Stimulated activated naive B cell treated with anti-CD40 and anti-IgM and Interleukin-4, amounts not matched to agents 10 μg/mL and 1 μg/mL and 100 μg/mL, for 72 hours (primary cell): ENCODE results near the gene PDZRN4.
"Not testable (repeated sequence)": the region's sequence is repeated elsewhere in the genome, so short reads cannot be mapped to it uniquely, and the experiment has no call there.

Experiments
- ATAC-seq, 2 donors: fragments of 150-1000 bp; cut with Tn5 transposase; replicated peaks; 2 replicates each; pipeline ENCODE4 v1.10.0; 2021; ENCODE audit warnings: moderate library complexity in 1 of 2
- DNase-seq: peaks from one replicate; pipeline ENCODE4 v3.0.0; 2021
- H3K27ac Mint-ChIP-seq: one replicate; pipeline ENCODE4 v1.8.0; 2022; ENCODE audit warnings: mild to moderate bottlenecking, mixed read lengths
- H3K27me3 Mint-ChIP-seq, 2 donors: one replicate each; pipeline ENCODE4 v1.8.0; 2022; ENCODE audit warnings: mixed read lengths in 2 of 2
- H3K36me3 Mint-ChIP-seq, 2 donors: one replicate each; pipeline ENCODE4 v1.8.0; 2022; ENCODE audit warnings: mixed read lengths in 2 of 2, mild to moderate bottlenecking in 1 of 2
- H3K4me1 Mint-ChIP-seq, 2 donors: one replicate each; pipeline ENCODE4 v1.8.0; 2022; ENCODE audit warnings: mixed read lengths in 2 of 2, mild to moderate bottlenecking in 1 of 2
- H3K4me3 Mint-ChIP-seq, 2 donors: one replicate each; pipeline ENCODE4 v1.8.0; 2022; ENCODE audit warnings: mild to moderate bottlenecking in 2 of 2, mixed read lengths in 2 of 2, moderate library complexity in 1 of 2
- H3K9me3 Mint-ChIP-seq, 2 donors: one replicate each; pipeline ENCODE4 v1.8.0; 2022; ENCODE audit warnings: mixed read lengths in 2 of 2, mild to moderate bottlenecking in 1 of 2

The PDZRN4 gene

GRCh38 chr12:41606468-41607445 is 418.6 kb downstream of the PDZRN4 start:
- Mint-ChIP-seq H3K4me1 (no peaks in the 10 kb centered on the region), H3K36me3 (no peaks in the 10 kb centered on the region), H3K27me3 (no peaks in the 10 kb centered on the region), H3K4me3 (no peak overlapping the region), H3K27ac (no peak overlapping the region), H3K9me3 (peaks cover 3 to 4% of the 10 kb centered on the region in 2 donors)
- ATAC-seq (no peak), DNase-seq (no peak)

- no peaks in the 10 kb centered on the region for H3K27me3 Mint-ChIP-seq
- DNase-seq, result no peak
- H3K4me1 Mint-ChIP-seq, result no peaks in the 10 kb centered on the region
- ATAC-seq, result no peak
- H3K36me3 Mint-ChIP-seq, result no peaks in the 10 kb centered on the region
- no peak overlapping the region for H3K27ac Mint-ChIP-seq
- peaks cover 3 to 4% of the 10 kb centered on the region in 2 donors for H3K9me3 Mint-ChIP-seq
- no peak overlapping the region for H3K4me3 Mint-ChIP-seq
Observed at GRCh38 chr12:41612892-41613557, 424.9 kb downstream of the PDZRN4 start.

- ATAC-seq, H3K27ac Mint-ChIP-seq: not testable (repeated sequence)
Observed at GRCh38 chr12:41615174-41615573, 427.1 kb downstream of the PDZRN4 start.

GRCh38 chr12:41619705-41620104 is 431.6 kb downstream of the PDZRN4 start:
- Mint-ChIP-seq H3K36me3 (no peaks in the 10 kb centered on the region), H3K9me3 (no peaks in the 10 kb centered on the region), H3K4me3 (no peak overlapping the region), H3K27me3 (no peaks in the 10 kb centered on the region), H3K27ac (no peak overlapping the region), H3K4me1 (no peaks in the 10 kb centered on the region)
- DNase-seq, result no peak
- ATAC-seq, result no peak

More at GRCh38 chr12:41615174-41615573, 427.1 kb downstream of the PDZRN4 start:
- not testable (repeated sequence) for H3K36me3 Mint-ChIP-seq, H3K27me3 Mint-ChIP-seq, H3K9me3 Mint-ChIP-seq, H3K4me1 Mint-ChIP-seq, H3K4me3 Mint-ChIP-seq, DNase-seq

- Mint-ChIP-seq H3K36me3 (no peaks in the 10 kb centered on the region), H3K27ac (no peak overlapping the region), H3K27me3 (no peaks in the 10 kb centered on the region), H3K4me3 (no peak overlapping the region), H3K4me1 (no peaks in the 10 kb centered on the region), H3K9me3 (peaks cover 0 to 2% of the 10 kb centered on the region in 2 donors)
- DNase-seq (no peak), ATAC-seq (no peak)
Observed at GRCh38 chr12:41621291-41621690, 433.2 kb downstream of the PDZRN4 start.
